Endometrium (tissue), 2 donors: ENCODE data around the gene ZNF786.
"Not testable (repeated sequence)": the region's sequence is repeated elsewhere in the genome, so short reads cannot be mapped to it uniquely, and the experiment has no call there.

Experiments used
- FAIRE-seq: peaks from 2 replicates; lab custom pipeline; 2012; peaks lifted over from hg19 to GRCh38; lab: Jason Lieb, UNC
- donor health status: control.
- donor health status: control.

The ZNF786 gene

DNA sequence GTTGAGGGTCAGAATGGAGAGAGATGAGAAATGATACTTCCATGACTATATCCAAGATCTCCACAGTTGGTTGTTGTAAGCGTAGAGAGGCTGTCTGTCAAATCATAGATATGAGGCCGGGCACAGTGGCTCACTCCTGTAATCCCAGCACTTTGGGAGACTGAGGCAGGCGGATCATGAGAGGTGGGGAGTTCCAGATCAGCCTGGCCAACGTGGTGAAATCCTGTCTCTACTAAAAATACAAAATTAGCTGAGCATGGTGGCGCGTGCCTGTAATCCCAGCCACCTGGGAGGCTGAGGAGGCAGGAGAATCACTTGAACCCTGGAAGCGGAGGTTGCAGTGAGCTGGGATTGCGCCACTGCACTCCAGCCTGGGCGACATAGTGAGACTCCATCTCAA lies 60.1 kb downstream of the ZNF786 start:
- FAIRE-seq = not testable (repeated sequence)

- FAIRE-seq = peak; percentile 88
Measured at GRCh38 chr7:149028346-149029109, 62.0 kb downstream of the ZNF786 start, which contains the start of gene PDIA4. TSS of gene PDIA4 (minus strand) at chr7:149028505. CDS start at chr7:149028408, 97 bp downstream.

GRCh38 chr7:149027611-149028345 lies 62.7 kb downstream of the ZNF786 start:
- FAIRE-seq = no peak

- FAIRE-seq = no peak
Measured at GRCh38 chr7:149027055-149027454, 63.5 kb downstream of the ZNF786 start.

DNA sequence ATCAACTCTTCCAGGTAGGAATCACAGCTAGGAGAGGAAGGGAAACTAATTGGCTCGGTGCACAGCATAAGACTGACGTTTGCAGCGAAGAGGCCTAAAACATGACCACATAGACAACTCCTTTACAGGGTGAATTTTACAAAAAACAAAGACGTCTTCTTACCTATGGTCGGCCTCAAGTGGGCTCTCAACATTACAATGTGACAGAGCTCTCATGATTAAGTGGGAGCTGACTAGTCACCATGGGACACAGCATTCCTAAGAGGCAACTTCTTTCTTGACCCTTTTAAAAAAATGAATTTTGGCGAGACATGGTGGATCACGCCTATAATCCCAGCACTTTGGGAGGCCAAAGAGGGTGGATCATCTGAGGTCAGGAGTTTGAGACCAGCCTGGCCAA lies 66.9 kb downstream of the ZNF786 start:
- no peak for FAIRE-seq

- no peak for FAIRE-seq
Measured at GRCh38 chr7:149022756-149023360, 67.7 kb downstream of the ZNF786 start.

- no peak for FAIRE-seq
Measured at GRCh38 chr7:149021725-149022062, 68.8 kb downstream of the ZNF786 start.

DNA sequence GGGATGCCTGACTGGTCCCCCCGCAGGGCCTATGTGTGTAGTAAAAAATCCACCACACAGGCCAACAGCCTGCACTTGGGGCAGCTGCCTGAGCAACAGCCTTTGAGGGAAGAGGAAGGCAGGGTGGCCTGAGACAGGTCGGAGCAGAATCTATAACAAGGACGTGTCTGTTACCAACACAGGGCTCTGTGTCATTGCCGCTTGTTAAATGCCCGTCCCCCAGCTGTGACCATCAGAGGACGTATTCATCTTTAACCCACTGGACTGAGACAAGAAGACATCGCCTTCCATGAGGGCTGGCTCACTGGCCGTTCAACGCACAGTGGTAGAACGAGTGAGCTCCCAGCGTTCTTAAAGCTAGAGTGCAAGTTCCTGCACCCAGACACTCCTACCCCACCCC lies 70.0 kb downstream of the ZNF786 start:
- FAIRE-seq = no peak
